WERI-Rb-1 (cell line): ENCODE results near the gene GKN2.

Source experiments
- DNase-seq: peaks from one replicate; pipeline ENCODE4 v3.0.0-alpha.2; 2020
- H3K27ac ChIP-seq: fragments of 250-450 bp; sonication (Bioruptor Pico); 2 replicates; pipeline ENCODE4 v1.5.1; 2020; ENCODE audit warnings: mild to moderate bottlenecking, moderate library complexity
- H3K27me3 ChIP-seq: fragments of 250-450 bp; sonication (Bioruptor Pico); 2 replicates; pipeline ENCODE4 v1.5.1; 2021; ENCODE audit warnings: mild to moderate bottlenecking, low read depth, moderate library complexity; ENCODE audit not compliant: insufficient read depth, severe bottlenecking
- H3K36me3 ChIP-seq: fragments of 250-450 bp; sonication (Bioruptor Pico); 2 replicates; pipeline ENCODE4 v1.5.1; 2020; ENCODE audit warnings: mild to moderate bottlenecking, moderate library complexity
- H3K4me3 ChIP-seq: 2 replicates; pipeline ENCODE4 v1.5.1; 2011; ENCODE audit warnings: low read depth, mild to moderate bottlenecking, control low read depth, low read length
- H3K9me3 ChIP-seq: fragments of 250-450 bp; sonication (Bioruptor Pico); 2 replicates; pipeline ENCODE4 v1.5.1; 2021; ENCODE audit warnings: mild to moderate bottlenecking, moderate library complexity; ENCODE audit not compliant: severe bottlenecking
- TF ChIP-seq, protein P1 (sequence below): IDR thresholded peaks from 2 replicates; pipeline ENCODE4 v1.5.1; 2011; ENCODE audit warnings: low read depth, mild to moderate bottlenecking, control low read depth, inconsistent platforms, low read length

GKN2 gene

DNA sequence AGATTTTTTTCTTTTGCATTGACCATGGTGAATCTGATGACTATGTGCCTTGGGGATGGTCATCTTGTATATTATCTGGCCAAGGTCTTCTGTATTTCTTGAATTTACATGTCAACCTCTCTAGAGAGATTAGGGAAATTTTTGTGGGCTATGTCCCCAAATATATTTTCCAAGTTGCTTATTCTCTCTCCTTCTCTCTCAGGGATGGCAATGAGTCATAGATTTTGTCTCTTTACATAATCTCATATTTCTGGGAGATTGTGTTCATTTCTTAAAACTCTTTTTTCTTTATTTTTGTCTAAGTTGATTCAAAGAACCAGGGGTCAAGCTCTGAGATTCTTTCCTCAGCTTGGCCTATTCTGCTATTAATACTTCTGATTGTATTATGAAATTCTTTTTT is 9.9 kb downstream of the GKN2 start:
- DNase-seq = no peak
- H3K36me3 ChIP-seq = no peaks in the 10 kb centered on the region
- H3K27ac ChIP-seq = no peak overlapping the region
- no peak overlapping the region for H3K4me3 ChIP-seq
- peaks cover 7% of the 10 kb centered on the region for H3K27me3 ChIP-seq
- TF ChIP-seq, protein P1, sequence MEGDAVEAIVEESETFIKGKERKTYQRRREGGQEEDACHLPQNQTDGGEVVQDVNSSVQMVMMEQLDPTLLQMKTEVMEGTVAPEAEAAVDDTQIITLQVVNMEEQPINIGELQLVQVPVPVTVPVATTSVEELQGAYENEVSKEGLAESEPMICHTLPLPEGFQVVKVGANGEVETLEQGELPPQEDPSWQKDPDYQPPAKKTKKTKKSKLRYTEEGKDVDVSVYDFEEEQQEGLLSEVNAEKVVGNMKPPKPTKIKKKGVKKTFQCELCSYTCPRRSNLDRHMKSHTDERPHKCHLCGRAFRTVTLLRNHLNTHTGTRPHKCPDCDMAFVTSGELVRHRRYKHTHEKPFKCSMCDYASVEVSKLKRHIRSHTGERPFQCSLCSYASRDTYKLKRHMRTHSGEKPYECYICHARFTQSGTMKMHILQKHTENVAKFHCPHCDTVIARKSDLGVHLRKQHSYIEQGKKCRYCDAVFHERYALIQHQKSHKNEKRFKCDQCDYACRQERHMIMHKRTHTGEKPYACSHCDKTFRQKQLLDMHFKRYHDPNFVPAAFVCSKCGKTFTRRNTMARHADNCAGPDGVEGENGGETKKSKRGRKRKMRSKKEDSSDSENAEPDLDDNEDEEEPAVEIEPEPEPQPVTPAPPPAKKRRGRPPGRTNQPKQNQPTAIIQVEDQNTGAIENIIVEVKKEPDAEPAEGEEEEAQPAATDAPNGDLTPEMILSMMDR = no peak
- H3K9me3 ChIP-seq = peaks cover 8% of the 10 kb centered on the region

DNA sequence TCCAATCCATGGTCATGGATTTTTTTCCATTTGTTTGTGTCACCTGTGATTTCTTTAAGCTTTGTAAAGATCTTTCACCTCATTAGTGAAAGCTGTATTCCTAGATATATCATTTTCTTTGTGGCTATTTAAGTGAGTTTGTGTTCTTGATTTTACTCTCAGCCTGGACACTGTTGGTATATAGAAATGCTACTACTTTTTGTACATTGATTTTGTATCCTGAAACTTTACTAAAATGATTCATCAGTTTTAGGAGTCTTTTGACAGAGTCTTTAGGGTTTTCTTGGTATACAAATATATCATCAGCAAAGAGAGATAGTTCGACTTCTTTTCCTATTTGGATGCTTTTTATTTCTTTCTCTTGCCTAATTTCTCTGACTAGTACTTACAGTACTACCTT is 12.3 kb downstream of the GKN2 start:
- H3K36me3 ChIP-seq = no peaks in the 10 kb centered on the region
- DNase-seq = no peak
- no peak overlapping the region for H3K27ac ChIP-seq
- H3K9me3 ChIP-seq = peaks cover 2% of the 10 kb centered on the region
- H3K27me3 ChIP-seq = peaks cover 8% of the 10 kb centered on the region
- TF ChIP-seq, protein P1 = no peak
- H3K4me3 ChIP-seq = no peak overlapping the region

DNA sequence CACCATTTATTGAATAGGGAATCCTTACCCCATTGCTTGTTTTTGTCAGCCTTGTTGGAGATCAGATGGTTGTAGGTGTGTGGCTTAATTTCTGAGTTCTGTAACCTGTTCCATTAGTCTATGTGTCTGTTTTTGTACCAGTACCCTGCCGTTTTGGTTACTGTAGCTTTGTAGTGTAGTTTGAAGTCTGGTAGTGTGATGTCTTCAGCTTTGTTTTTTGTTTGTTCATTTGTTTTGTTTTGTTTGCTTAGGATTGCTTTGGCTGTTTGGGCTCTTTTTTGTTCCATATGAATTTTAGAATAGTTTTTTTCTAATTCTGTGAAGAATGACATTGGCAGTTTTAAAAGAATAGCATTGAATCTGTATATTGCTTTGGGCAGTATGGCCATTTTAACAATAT is 12.7 kb downstream of the GKN2 start:
- TF ChIP-seq, protein P1 = no peak
- H3K9me3 ChIP-seq = peaks cover 2% of the 10 kb centered on the region
- no peaks in the 10 kb centered on the region for H3K36me3 ChIP-seq
- DNase-seq = no peak
- peaks cover 8% of the 10 kb centered on the region for H3K27me3 ChIP-seq
- no peak overlapping the region for H3K4me3 ChIP-seq
- no peak overlapping the region for H3K27ac ChIP-seq

DNA sequence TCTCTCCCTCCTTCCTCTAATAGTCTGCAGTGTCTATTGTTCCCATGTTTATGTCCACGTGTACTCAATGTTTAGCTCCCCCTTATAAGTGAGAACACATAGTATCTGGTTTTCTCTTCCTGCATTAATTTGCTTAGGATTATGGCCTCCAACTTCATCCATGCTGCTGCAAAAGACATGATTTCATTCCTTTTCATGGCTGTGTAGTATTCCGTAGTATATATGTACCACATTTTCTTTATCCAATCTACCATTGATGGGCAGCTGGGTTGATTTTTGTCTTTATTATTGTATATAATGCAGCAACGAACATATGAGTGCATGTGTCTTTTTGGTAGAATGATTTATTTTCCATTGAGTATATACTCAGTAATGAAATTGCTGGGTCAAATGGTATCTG is 13.8 kb downstream of the GKN2 start:
- Histone ChIP-seq H3K27me3 (peaks cover 8% of the 10 kb centered on the region), H3K36me3 (no peaks in the 10 kb centered on the region), H3K9me3 (peaks cover 2% of the 10 kb centered on the region), H3K4me3 (no peak overlapping the region), H3K27ac (no peak overlapping the region)
- TF ChIP-seq, protein P1 = no peak
- no peak for DNase-seq

DNA sequence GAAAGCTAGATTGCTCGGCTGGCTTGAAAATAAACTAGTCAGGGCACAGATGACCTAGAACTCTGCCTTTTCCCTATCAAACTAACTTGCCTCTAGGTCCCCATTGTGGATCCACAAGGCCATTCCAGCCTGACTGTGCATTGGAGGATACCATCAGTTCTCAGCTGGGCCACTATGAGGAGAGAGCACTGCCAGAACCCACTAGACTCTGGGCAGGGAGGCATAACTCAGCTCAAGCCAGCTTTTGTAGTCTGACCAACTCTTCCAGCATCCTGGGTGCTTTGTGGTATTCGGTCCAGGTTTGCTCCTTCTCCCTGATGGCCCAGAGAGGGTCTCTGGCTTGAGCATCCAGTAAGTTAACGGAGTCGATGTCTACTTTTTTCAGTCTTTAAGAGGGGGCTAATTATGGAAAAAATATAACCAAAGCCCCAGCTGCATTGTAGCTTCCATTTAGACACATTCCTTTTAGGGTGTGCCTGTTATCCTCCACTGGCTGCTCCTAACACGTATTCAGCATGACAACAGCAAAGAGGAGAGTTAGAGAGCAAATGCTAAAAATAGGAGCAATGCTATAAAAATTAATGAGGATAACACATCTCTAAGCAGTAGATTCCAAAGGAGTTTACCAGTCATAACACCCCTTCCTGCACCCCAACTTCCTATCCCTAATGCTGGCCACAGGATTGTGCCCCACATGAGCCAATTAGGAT is 15.2 kb downstream of the GKN2 start:
- Histone ChIP-seq H3K4me3 (no peak overlapping the region), H3K9me3 (peaks cover 2% of the 10 kb centered on the region), H3K27ac (no peak overlapping the region), H3K36me3 (no peaks in the 10 kb centered on the region), H3K27me3 (peaks cover 8% of the 10 kb centered on the region)
- TF ChIP-seq, protein P1 = no peak
- DNase-seq = no peak

DNA sequence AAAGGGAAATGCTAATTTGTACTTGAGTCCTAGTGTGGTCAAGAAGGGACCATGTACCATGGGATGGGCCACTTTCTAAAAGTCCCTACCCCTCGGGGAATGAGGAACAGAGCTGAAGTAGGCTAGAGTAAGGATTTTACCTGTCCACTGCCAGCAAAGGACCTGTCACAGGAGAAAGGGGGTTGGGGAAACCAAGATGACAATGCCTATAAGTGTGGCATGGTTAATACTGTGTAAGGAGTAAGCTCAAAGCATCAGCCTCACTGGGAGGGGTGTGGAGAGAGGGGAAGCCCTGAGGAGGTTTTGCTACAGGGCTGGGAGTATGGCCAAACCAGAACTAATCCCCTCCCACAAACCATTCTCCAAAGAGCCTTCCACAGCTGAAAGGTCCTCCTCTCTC is 15.8 kb downstream of the GKN2 start:
- TF ChIP-seq, protein P1 = no peak
- Histone ChIP-seq H3K27me3 (peaks cover 8% of the 10 kb centered on the region), H3K27ac (no peak overlapping the region), H3K9me3 (peaks cover 2% of the 10 kb centered on the region), H3K4me3 (no peak overlapping the region), H3K36me3 (no peaks in the 10 kb centered on the region)
- DNase-seq = no peak
